H1 (cell line): ENCODE data around the gene E2F3. TPM values are rescaled to one million over a fixed set of nuclear protein-coding genes. Genes with fewer than 3 reads are reported as not detected.

Experiments
- HDAC2 ChIP-seq, 2 experiments: fragments of 300-600 bp in 1 of 2; sonication (generic) in 1 of 2; IDR thresholded peaks; 2 replicates each; pipeline ENCODE4 v1.6.1; 2011 to 2012; ENCODE audit warnings: low read depth in 2 of 2, low read length in 2 of 2, mild to moderate bottlenecking in 2 of 2, moderate library complexity in 2 of 2, borderline replicate concordance in 1 of 2, inconsistent platforms in 1 of 2
- KDM4A ChIP-seq: IDR thresholded peaks from one replicate; pipeline ENCODE4 v1.7.1; 2012; ENCODE audit warnings: low read depth, mild to moderate bottlenecking, moderate library complexity, low read length, inconsistent platforms; ENCODE audit not compliant: severe bottlenecking
- POU5F1 ChIP-seq: IDR thresholded peaks from 2 replicates; pipeline ENCODE4 v1.6.1; 2011; ENCODE audit warnings: low read depth, mild to moderate bottlenecking, low read length, moderate library complexity
- TAF7 ChIP-seq: optimal IDR thresholded peaks from 2 replicates; pipeline ENCODE3; 2011; ENCODE audit warnings: low read depth, mild to moderate bottlenecking, inconsistent platforms, low read length, moderate library complexity, borderline replicate concordance
- polyA plus RNA-seq, 7 experiments: library from polyadenylated mRNA; depleted of rRNA in 3 of 7; stranded (reverse) in 5 of 7; unstranded in 2 of 7; fragments of >200 nt in 5 of 7; fragments of 200-250 nt in 2 of 7; gene quantifications; 1 replicate in 5 of 7; 2 replicates in 1 of 7; 4 replicates in 1 of 7; pipeline versions ENCODE4 v1.2.1 to v1.2.3, GENCODE V29; 2011 to 2013; ENCODE audit warnings: missing spikeins in 2 of 7, mixed read lengths in 2 of 7
- total RNA-seq: library from RNA; stranded (reverse); fragmentation: NEBNext Ultra II Directional; extraction: Animal tissue kit (Norgen Biotek cat#: 25700); gene quantifications from 2 replicates; pipeline ENCODE4 v1.2.1, GENCODE V29; 2021
- TF ChIP-seq, protein P1 (sequence below): IDR thresholded peaks from 2 replicates; pipeline ENCODE4 v1.6.1; 2012; ENCODE audit warnings: inconsistent platforms

The E2F3 gene
- total and polyA plus RNA-seq, 2 of the 8 experiments (the other 6 are each of a cell fraction or from before 2014, with no cell fraction given), result 14.9 to 42.2 TPM

GRCh38 chr6:20403070-20403765 is 1.5 kb downstream of the E2F3 start (continued):
- TF ChIP-seq TAF7, result peak; percentile 35
- TF ChIP-seq POU5F1, result no peak
- TF ChIP-seq, protein P1, sequence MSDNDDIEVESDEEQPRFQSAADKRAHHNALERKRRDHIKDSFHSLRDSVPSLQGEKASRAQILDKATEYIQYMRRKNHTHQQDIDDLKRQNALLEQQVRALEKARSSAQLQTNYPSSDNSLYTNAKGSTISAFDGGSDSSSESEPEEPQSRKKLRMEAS, result peak; percentile 87
- peak; percentile 0 for TF ChIP-seq KDM4A
- TF ChIP-seq HDAC2 (IDR thresholded peaks at IDR 0.05; ENCODE audit: borderline replicate concordance in 1 of 2, low read depth in 2 of 2, low read length in 2 of 2), result 0 out of 4 replicates have a peak, but pooled peaks of 1 of the 2 experiments have one; percentile 34
